Muscle layer of colon (tissue), 2 donors: ENCODE results near the gene CACNG5.

Experiments
- H3K27ac ChIP-seq: one replicate; pipeline ENCODE4 v1.7.0; 2013; ENCODE audit warnings: low read depth, mild to moderate bottlenecking, low read length, moderate library complexity
- H3K27me3 ChIP-seq, 2 donors: one replicate each; pipeline ENCODE4 v1.7.0; 2013; ENCODE audit warnings: low read length in 2 of 2, mild to moderate bottlenecking in 2 of 2; ENCODE audit not compliant: insufficient read depth in 2 of 2, control insufficient read depth in 1 of 2
- H3K36me3 ChIP-seq: one replicate; pipeline ENCODE4 v1.7.0; 2013; ENCODE audit warnings: mild to moderate bottlenecking, low read length; ENCODE audit not compliant: insufficient read depth
- H3K4me1 ChIP-seq: one replicate; pipeline ENCODE4 v1.7.0; 2013; ENCODE audit warnings: mild to moderate bottlenecking, low read length; ENCODE audit not compliant: insufficient read depth
- H3K4me3 ChIP-seq, 2 donors: one replicate each; pipeline ENCODE4 v1.7.0; 2013; ENCODE audit warnings: low read length in 2 of 2, low read depth in 1 of 2, mild to moderate bottlenecking in 1 of 2, moderate library complexity in 1 of 2
- H3K9ac ChIP-seq: one replicate; pipeline ENCODE4 v1.7.0; 2013; ENCODE audit warnings: low read length
- H3K9me3 ChIP-seq: one replicate; pipeline ENCODE4 v1.7.0; 2013; ENCODE audit warnings: mild to moderate bottlenecking, low read length
- donor health status: abdominal sarcoma.
- donor health status: Adenocarcinoma of cecum.

CACNG5 gene

DNA sequence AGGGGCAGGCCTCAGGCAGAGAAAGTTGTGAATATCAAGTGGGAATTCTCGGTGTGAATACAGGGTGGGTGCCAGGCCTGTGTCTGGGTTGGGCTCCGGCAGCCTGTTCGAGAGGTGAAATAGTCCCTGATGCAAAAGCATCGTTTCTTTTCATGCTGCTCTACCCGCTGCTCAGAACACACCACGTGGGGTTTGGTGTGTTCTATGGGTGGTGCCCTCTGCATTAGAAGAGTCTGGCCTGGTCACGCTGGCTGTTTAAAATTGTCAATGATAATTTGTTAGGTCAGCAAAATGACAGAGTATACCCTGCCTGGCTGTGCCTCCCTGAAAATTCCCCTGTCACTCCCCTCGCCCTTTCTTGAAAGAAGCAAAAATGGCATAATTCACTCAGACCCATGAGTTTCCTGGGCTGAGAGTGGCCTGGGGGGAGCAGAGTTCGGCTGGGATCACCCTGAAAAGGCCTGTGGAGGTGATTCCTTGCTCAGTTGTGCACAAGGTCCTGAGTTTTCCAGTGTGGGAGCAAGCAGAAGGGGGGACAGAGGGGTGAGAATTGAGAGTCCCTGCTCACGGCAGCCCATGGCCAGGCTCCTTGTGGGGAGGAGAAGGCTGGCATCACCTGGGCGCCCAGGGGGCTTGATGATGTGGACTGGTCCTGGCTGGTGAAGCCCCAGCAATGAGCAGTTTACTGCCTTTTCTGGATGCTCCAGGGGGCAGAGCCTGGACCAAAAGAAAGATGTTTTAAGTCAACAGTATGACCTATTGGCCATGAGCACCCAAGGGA, 3.2 kb downstream of the CACNG5 start:
- no peak overlapping the region for H3K27ac ChIP-seq
- peaks cover 9 to 46% of the 10 kb centered on the region in 2 donors for H3K27me3 ChIP-seq
- H3K4me1 ChIP-seq, result no peaks in the 10 kb centered on the region
- H3K4me3 ChIP-seq, result no peak overlapping the region
- no peaks in the 10 kb centered on the region for H3K9me3 ChIP-seq
- H3K9ac ChIP-seq, result no peak overlapping the region
- H3K36me3 ChIP-seq, result no peaks in the 10 kb centered on the region

DNA sequence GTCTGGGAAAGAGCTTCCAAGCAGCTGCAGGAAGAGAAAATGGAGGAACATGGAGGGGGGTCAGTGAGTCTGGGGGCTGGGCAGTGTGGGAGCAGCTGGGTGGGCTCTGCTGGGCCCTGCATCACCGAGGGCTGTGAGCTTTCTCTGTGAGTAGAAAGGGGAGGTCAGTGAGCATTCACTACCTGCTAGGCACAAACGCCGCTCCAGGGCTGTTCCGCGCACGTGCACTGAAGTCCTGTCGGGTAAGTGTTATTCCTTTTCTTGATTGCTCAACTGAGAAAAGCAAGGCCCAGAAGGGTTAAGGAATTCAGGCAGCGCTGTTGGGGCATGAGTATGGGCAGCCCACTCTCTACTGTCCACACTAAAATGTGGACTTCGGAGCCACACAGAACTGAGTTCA, 4.7 kb downstream of the CACNG5 start:
- no peaks in the 10 kb centered on the region for H3K36me3 ChIP-seq
- peaks cover 2 to 31% of the 10 kb centered on the region in 2 donors for H3K27me3 ChIP-seq
- no peak overlapping the region for H3K4me3 ChIP-seq
- no peaks in the 10 kb centered on the region for H3K4me1 ChIP-seq
- H3K9me3 ChIP-seq, result no peaks in the 10 kb centered on the region
- H3K9ac ChIP-seq, result no peak overlapping the region
- no peak overlapping the region for H3K27ac ChIP-seq

GRCh38 chr17:66840061-66840460, 5.1 kb downstream of the CACNG5 start:
- no peaks in the 10 kb centered on the region for H3K4me1 ChIP-seq
- H3K27me3 ChIP-seq, result peaks cover 0 to 27% of the 10 kb centered on the region in 2 donors
- no peaks in the 10 kb centered on the region for H3K36me3 ChIP-seq
- no peaks in the 10 kb centered on the region for H3K9me3 ChIP-seq
- no peak overlapping the region for H3K4me3 ChIP-seq
- H3K9ac ChIP-seq, result no peak overlapping the region
- no peak overlapping the region for H3K27ac ChIP-seq

GRCh38 chr17:66841328-66841727, 6.4 kb downstream of the CACNG5 start:
- H3K9ac ChIP-seq, result no peak overlapping the region
- H3K4me1 ChIP-seq, result no peaks in the 10 kb centered on the region
- peaks cover 0 to 14% of the 10 kb centered on the region in 2 donors for H3K27me3 ChIP-seq
- no peaks in the 10 kb centered on the region for H3K36me3 ChIP-seq
- H3K27ac ChIP-seq, result no peak overlapping the region
- H3K4me3 ChIP-seq, result no peak overlapping the region
- H3K9me3 ChIP-seq, result no peaks in the 10 kb centered on the region

DNA sequence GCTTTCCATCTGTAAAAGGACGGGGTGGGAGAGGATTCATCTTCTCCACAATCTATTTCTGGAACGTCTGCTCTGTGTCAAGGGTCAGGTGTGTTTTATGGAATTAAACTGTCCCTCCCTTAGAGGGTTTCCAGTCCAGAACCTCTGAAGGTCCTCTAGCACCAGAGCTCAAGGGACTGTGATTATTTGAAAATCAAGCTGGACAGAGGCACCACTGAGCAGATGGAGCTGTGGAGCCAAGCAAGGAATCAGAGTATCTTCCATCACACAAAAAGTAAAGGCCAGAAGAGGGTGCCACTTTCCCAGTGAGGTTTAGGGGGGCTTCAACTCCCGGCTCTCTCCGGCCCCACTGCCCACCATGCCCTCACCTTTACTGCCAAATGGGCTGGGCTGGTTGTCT, 6.8 kb downstream of the CACNG5 start:
- Histone ChIP-seq H3K4me3 (no peak overlapping the region), H3K27ac (no peak overlapping the region)

GRCh38 chr17:66842505-66842904, 7.6 kb downstream of the CACNG5 start:
- Histone ChIP-seq H3K27ac (no peak overlapping the region), H3K9me3 (no peaks in the 10 kb centered on the region), H3K36me3 (no peaks in the 10 kb centered on the region), H3K27me3 (peaks cover 0 to 11% of the 10 kb centered on the region in 2 donors), H3K4me3 (no peak overlapping the region), H3K4me1 (no peaks in the 10 kb centered on the region), H3K9ac (no peak overlapping the region)

More for the DNA sequence above, 6.8 kb downstream of the CACNG5 start:
- peaks cover 0 to 11% of the 10 kb centered on the region in 2 donors for H3K27me3 ChIP-seq
- H3K9ac ChIP-seq, result no peak overlapping the region
- H3K4me1 ChIP-seq, result no peaks in the 10 kb centered on the region
- H3K9me3 ChIP-seq, result no peaks in the 10 kb centered on the region
- H3K36me3 ChIP-seq, result no peaks in the 10 kb centered on the region

DNA sequence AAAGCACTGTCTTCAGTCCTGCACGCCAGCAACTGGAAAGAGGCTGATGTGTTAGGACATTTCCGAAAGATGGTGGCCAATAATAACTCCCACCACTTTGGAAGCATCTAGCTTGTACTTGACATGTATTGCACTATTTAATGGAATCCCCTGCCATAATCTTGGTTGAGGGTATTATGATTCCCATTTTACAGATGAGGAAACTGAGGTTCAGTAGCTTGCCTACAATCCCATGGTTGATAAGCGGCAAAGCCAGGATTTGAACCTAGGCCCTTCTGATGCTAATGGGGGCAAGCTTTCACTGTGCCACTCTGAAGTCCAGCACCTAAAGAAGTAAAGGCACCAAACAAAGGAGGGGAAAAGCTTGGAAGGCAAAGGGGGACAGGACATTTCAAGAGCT, 8.0 kb downstream of the CACNG5 start:
- Histone ChIP-seq H3K9ac (no peak overlapping the region), H3K27me3 (peaks cover 0 to 11% of the 10 kb centered on the region in 2 donors), H3K4me3 (no peak overlapping the region), H3K9me3 (no peaks in the 10 kb centered on the region), H3K36me3 (no peaks in the 10 kb centered on the region), H3K4me1 (no peaks in the 10 kb centered on the region), H3K27ac (no peak overlapping the region)

- Histone ChIP-seq H3K4me3 (no peak overlapping the region), H3K27me3 (peaks cover 0 to 11% of the 10 kb centered on the region in 2 donors), H3K9me3 (no peaks in the 10 kb centered on the region), H3K27ac (no peak overlapping the region), H3K36me3 (no peaks in the 10 kb centered on the region), H3K9ac (no peak overlapping the region), H3K4me1 (no peaks in the 10 kb centered on the region)
Observed at GRCh38 chr17:66843627-66844026, 8.7 kb downstream of the CACNG5 start.

DNA sequence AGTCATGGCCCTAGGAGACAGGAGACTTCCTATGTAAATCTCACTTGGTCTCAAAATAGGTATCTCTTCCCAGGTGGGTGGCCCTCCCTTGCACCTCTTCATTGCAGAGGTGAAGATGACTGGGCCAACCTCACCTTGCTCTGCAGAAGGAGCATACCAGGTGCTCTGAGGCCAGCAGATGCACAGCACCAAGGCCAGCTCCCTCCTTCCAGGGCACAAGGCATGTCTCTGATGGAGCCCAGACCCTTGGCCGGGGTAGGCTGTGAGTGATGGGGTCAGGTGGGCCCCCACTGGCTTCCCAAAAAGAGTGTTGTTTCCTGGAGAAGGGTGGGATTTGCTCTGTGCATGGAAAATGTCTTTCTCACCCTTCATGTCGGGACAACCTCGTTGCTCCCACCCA, 12.8 kb downstream of the CACNG5 start:
- Histone ChIP-seq H3K9me3 (no peaks in the 10 kb centered on the region), H3K27ac (no peak overlapping the region)

GRCh38 chr17:66848496-66848895, 13.6 kb downstream of the CACNG5 start:
- Histone ChIP-seq H3K27me3 (no peaks in the 10 kb centered on the region), H3K4me1 (no peaks in the 10 kb centered on the region), H3K27ac (no peak overlapping the region), H3K4me3 (no peak overlapping the region), H3K9ac (no peak overlapping the region), H3K36me3 (no peaks in the 10 kb centered on the region), H3K9me3 (no peaks in the 10 kb centered on the region)

More for the DNA sequence above, 12.8 kb downstream of the CACNG5 start:
- H3K9ac ChIP-seq, result no peak overlapping the region
- H3K27me3 ChIP-seq, result no peaks in the 10 kb centered on the region
- H3K4me1 ChIP-seq, result no peaks in the 10 kb centered on the region
- H3K4me3 ChIP-seq, result no peak overlapping the region
- no peaks in the 10 kb centered on the region for H3K36me3 ChIP-seq

DNA sequence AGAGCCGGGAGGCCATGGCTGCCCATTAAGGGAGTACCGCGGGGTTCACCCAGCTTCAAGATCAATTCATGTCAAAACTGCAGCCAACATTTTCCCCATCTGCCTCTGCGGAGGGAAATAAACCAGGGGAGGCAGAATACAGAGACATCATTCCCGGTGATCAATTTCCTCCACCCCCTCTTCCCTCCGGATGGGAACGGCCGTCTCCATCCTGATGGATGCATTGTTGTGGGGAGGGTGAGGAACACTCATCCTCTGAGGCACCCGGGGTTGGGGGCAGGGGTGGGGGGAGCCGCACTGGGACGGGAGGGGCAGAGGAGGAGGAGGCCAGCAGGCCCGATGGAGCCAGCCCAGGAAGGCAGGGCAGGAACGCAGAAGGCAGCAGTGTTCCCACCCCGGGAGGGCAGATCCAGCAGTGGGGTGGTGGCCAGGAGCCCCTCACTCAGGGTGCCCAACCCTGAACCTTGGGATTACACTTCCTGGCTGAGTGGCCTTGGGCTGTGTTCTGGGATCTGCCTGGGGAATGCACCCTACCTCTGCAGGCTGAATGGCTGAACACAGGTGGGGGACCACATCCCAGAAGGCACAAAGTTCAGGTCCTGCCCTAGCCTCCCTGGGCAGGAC, 14.2 kb downstream of the CACNG5 start:
- Histone ChIP-seq H3K9me3 (no peaks in the 10 kb centered on the region), H3K4me1 (no peaks in the 10 kb centered on the region), H3K4me3 (no peak overlapping the region), H3K27me3 (no peaks in the 10 kb centered on the region), H3K27ac (no peak overlapping the region), H3K36me3 (no peaks in the 10 kb centered on the region), H3K9ac (no peak overlapping the region)
